ENCODE results near the gene ARL8A. TPM values are rescaled to one million over a fixed set of nuclear protein-coding genes. Genes with fewer than 3 reads are reported as not detected.

ARL8A gene
- total and polyA plus RNA-seq, 2 of the 4 experiments (the other 2 are of a cell fraction), result 18.1 to 30.7 TPM

DNA sequence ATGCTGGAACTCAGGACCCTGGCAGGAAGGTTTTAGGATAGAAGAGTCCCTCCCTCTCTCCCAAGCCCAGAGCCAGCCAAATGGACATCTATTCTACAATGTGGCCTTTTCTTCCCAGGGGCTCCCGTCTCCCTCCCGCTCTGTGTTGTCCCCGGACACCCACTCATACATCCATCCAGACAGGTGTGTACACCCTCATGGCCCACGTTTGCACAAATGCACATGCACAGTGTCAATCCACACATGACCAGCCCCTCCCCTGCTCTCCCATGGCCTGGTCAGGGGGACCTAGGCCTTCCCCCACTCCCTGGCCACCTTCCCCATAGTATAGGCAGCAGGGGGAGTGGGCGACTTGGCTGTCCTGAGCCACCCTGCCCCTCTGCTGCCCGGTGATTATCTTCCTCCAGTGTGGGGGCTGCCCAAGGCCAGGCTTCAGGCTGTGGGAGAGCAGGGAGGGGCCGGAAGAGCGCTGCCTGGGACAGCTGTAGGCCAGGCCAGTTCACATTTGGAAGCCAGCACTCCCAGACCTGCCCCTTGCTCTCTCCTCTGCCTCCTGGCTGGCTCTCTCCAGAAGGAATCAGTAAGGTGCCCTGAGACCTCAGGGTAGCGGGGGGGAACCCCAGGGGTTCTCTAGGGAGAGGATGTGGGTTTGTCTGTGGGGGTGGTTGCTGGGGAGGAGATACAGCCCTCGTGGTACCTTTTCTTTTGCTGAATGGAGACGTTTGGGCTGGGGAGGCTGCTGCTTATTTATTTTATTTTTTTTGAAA, 19.9 kb upstream of the ARL8A start:
- no peak overlapping the region for H2AK9ac ChIP-seq (replicated peaks; ENCODE audit: low read depth, low read length, poor library complexity)
- no peak overlapping the region for H4K5ac ChIP-seq (ENCODE audit: low read depth, low read length)
- H2BK120ac ChIP-seq (ENCODE audit: low read depth, low read length), result no peak overlapping the region
- H4K20me1 ChIP-seq (ENCODE audit: insufficient read depth, low read length), result no peaks in the 10 kb centered on the region
- dilution Hi-C loops (cut with HindIII; ENCODE audit: low sequenced_read_pairs, unreplicated experiment) (no loop called here), in situ Hi-C loops (cut with MboI; ENCODE audit: low sequenced_read_pairs) (no loop called here), intact Hi-C loops (cut with micrococcal nuclease) (loop anchor here (10.0 kb wide), 1 partner anchor 890 kb away; no protein-coding TSS in a partner anchor)
- H3K36me3 ChIP-seq (ENCODE audit: control insufficient read depth, insufficient read depth, low read length), result no peaks in the 10 kb centered on the region
- no peak overlapping the region for H2BK20ac ChIP-seq (ENCODE audit: low read depth, low read length)
- H3K27me3 ChIP-seq (ENCODE audit: control insufficient read depth, insufficient read depth, low read length), result peaks cover 44% of the 10 kb centered on the region
- peak overlapping the region; percentile 23 for H2AFZ ChIP-seq (replicated peaks; ENCODE audit: low read length, poor library complexity)
- no peak overlapping the region for H3K4ac ChIP-seq (ENCODE audit: low read depth, low read length)
- H3K14ac ChIP-seq (replicated peaks; ENCODE audit: low read depth, low read length), result no peak overlapping the region
- 20% methylated on average over 1 of the region's 11 CpGs; no CpG with 5 or more reads in 1 of the 2 experiments for WGBS, 2 experiments (ENCODE audit: extremely low coverage in 2 of 2, insufficient read length in 1 of 2)
- no peaks in the 10 kb centered on the region for H3K79me1 ChIP-seq (ENCODE audit: low read depth in 1 of 2, low read length in 2 of 2)
- ChIA-PET CTCF (no interaction called here), POLR2A (ENCODE audit: unreplicated experiment) (no interaction called here)
- no peak overlapping the region for H3K56ac ChIP-seq (ENCODE audit: extremely low read depth, insufficient read depth, low read length)
- no peaks in the 10 kb centered on the region for H3K9me3 ChIP-seq (ENCODE audit: control insufficient read depth, insufficient read depth, low read length)
- no peak overlapping the region for H4K91ac ChIP-seq (ENCODE audit: insufficient read depth, low read depth, low read length)
- TF ChIP-seq, protein P1, sequence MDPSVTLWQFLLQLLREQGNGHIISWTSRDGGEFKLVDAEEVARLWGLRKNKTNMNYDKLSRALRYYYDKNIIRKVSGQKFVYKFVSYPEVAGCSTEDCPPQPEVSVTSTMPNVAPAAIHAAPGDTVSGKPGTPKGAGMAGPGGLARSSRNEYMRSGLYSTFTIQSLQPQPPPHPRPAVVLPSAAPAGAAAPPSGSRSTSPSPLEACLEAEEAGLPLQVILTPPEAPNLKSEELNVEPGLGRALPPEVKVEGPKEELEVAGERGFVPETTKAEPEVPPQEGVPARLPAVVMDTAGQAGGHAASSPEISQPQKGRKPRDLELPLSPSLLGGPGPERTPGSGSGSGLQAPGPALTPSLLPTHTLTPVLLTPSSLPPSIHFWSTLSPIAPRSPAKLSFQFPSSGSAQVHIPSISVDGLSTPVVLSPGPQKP (IDR thresholded peaks at IDR 0.05; ENCODE audit: borderline replicate concordance, low read depth, low read length), result no peak
- TF ChIP-seq SMC3 (IDR thresholded peaks at IDR 0.05; ENCODE audit: low read depth, low read length) (no peak), NFE2L2 (IDR thresholded peaks at IDR 0.05; ENCODE audit: low read depth, low read length) (no peak), RFX5 (IDR thresholded peaks at IDR 0.05; ENCODE audit: low read depth, low read length) (no peak), CEBPB (IDR thresholded peaks at IDR 0.05; ENCODE audit: low read depth, low read length) (no peak), RCOR1 (IDR thresholded peaks at IDR 0.05; ENCODE audit: insufficient replicate concordance, low read length) (no peak), POLR2A (IDR thresholded peaks at IDR 0.05; ENCODE audit: low read depth, low read length) (no peak), RAD21 (IDR thresholded peaks at IDR 0.05; ENCODE audit: low read length) (no peak), BHLHE40 (IDR thresholded peaks at IDR 0.05; ENCODE audit: low read depth, low read length) (no peak), CHD1 (IDR thresholded peaks at IDR 0.05; ENCODE audit: low read depth, low read length) (no peak), MXI1 (IDR thresholded peaks at IDR 0.05; ENCODE audit: borderline replicate concordance, low read depth, low read length) (no peak), MAFK (IDR thresholded peaks at IDR 0.05; ENCODE audit: low read depth, low read length) (no peak), FOS (IDR thresholded peaks at IDR 0.05; ENCODE audit: low read depth, low read length) (no peak)
- TF ChIP-seq, protein P2, sequence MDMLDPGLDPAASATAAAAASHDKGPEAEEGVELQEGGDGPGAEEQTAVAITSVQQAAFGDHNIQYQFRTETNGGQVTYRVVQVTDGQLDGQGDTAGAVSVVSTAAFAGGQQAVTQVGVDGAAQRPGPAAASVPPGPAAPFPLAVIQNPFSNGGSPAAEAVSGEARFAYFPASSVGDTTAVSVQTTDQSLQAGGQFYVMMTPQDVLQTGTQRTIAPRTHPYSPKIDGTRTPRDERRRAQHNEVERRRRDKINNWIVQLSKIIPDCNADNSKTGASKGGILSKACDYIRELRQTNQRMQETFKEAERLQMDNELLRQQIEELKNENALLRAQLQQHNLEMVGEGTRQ (IDR thresholded peaks at IDR 0.05; ENCODE audit: low read depth, low read length), result no peak
- TF ChIP-seq, protein P3, sequence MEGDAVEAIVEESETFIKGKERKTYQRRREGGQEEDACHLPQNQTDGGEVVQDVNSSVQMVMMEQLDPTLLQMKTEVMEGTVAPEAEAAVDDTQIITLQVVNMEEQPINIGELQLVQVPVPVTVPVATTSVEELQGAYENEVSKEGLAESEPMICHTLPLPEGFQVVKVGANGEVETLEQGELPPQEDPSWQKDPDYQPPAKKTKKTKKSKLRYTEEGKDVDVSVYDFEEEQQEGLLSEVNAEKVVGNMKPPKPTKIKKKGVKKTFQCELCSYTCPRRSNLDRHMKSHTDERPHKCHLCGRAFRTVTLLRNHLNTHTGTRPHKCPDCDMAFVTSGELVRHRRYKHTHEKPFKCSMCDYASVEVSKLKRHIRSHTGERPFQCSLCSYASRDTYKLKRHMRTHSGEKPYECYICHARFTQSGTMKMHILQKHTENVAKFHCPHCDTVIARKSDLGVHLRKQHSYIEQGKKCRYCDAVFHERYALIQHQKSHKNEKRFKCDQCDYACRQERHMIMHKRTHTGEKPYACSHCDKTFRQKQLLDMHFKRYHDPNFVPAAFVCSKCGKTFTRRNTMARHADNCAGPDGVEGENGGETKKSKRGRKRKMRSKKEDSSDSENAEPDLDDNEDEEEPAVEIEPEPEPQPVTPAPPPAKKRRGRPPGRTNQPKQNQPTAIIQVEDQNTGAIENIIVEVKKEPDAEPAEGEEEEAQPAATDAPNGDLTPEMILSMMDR (conservative IDR thresholded peaks at IDR 0.05; ENCODE audit: low read depth, low read length), result no peak
- no peak overlapping the region for H3K27ac ChIP-seq (ENCODE audit: insufficient read depth, low read length)
- BruUV-seq (replicated peaks), result no TSS peak
- H3K9ac ChIP-seq (ENCODE audit: low read depth, low read length), result no peak overlapping the region
- DNase-seq (no peak), ATAC-seq (ENCODE audit: low read depth) (no peak)
- no peaks in the 10 kb centered on the region for H3K9me1 ChIP-seq (ENCODE audit: insufficient read depth, low read length)
- no peaks in the 10 kb centered on the region for H3K4me1 ChIP-seq (ENCODE audit: control insufficient read depth, insufficient read depth, low read length)
- H3K4me3 ChIP-seq (ENCODE audit: insufficient read depth, low read depth, low read length), result no peak overlapping the region
- H2BK5ac ChIP-seq (ENCODE audit: low read depth, low read length, poor library complexity, severe bottlenecking), result no peak overlapping the region
- H2BK15ac ChIP-seq (ENCODE audit: low read depth, low read length), result no peak overlapping the region
- no peak overlapping the region for H2AK5ac ChIP-seq (ENCODE audit: low read depth, low read length)
- no peak overlapping the region for H3K23ac ChIP-seq (ENCODE audit: low read depth, low read length)
- H3K4me2 ChIP-seq (ENCODE audit: low read depth, low read length), result no peak overlapping the region
- no peak overlapping the region for H3K18ac ChIP-seq (ENCODE audit: low read depth, low read length)
- no peak overlapping the region for H4K8ac ChIP-seq (ENCODE audit: low read depth in 2 of 2, low read length in 2 of 2)

Data from IMR-90 (cell line).